NCI-H82 treated with DMSO at 0.1 percent for 48 hours (cell line): Measurements from ENCODE around the gene CDO1.

ENCODE experiments used
- DNase-seq: peaks from one replicate; lab custom pipeline; 2025; ENCODE audit not compliant: unreplicated experiment; lab: John Stamatoyannopoulos, UW

CDO1 gene

DNA sequence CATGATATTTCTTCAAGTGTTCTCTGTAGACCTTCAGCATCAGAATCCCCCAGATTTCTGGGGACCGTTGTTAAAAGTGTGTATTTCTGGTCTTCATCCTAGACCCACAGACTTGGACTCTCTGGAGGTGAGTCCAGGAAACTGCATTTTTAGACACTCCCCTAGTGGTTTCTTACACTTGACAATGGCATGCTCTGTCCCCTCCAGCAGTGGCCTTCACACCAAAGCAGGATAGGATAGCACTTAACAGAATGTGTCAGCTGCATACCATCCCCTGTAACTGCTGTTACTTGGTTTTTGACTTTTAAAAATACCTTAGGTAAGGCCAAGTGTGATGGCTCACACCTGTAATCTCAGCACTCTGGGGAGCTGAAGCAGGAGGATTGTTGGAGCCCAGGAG, 20.8 kb downstream of the CDO1 start:
- DNase-seq, result no peak

DNA sequence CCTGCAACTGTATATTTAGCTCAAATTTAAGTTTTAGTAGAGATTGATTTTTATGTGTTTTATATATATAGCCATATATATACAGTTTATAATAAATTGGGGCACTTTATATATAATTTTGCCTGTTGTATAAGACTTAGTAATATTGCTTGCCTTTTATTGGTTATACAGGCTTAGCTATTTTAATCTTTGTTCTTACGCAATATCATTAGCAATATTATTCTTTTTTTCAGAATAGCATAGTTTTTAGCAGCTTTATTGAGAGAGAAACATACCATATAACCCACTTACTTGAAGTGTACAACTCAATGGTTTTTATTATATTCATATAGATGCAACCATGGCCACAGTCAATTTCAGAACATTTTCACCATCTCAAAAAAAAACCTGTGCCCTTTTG, 28.0 kb downstream of the CDO1 start:
- no peak for DNase-seq

DNA sequence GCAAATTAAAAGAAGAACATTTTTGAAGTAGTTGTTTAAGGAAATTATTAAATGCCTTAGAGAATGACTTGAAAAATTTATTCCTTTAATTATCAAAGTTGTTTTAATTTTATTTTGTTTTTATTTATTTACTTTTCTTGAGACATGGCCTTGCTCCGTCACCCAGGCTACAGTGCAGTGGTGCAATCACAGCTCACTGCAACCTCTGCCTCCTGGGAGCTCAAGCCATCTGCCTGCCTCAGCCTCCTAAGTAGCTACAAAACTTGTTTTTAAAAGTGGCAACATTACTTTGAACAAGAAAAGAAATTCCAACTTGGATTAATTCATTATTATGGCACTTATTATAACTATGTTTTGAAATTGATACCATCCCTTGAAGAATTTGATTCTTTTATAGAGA, 29.0 kb downstream of the CDO1 start:
- DNase-seq, result no peak

DNA sequence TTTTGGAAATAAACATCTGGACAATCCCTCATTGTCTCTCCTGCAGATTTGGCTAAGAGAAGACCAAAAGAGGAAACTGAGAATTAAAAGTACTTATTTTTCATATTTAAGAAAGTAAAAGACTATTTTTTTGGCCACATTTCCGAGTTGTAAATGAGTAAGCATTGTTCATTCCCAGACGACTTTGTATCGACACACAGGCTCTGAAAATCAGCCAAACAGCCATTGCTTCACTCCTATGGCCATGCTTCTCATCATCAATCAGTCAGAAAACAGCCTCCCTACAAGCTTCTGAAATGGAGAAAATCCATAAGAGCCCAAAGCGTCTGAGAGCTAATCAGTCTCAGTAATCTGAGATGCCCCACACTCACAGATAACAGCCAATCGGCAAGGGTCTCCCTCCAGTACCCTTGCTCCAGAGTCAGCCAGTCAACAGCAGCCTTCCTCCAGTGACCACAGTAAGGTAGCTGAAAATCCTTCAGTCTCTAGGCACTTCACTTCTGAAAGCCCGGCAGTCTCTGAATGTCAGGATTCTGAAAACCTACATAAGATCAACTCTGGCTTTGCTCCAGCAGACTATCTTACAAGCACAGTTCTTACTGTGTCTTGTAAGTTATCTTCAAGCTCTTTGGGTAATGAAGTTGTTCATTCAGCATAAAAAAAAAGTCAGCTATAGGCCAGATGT, 30.9 kb downstream of the CDO1 start:
- peak; percentile 13 for DNase-seq

DNA sequence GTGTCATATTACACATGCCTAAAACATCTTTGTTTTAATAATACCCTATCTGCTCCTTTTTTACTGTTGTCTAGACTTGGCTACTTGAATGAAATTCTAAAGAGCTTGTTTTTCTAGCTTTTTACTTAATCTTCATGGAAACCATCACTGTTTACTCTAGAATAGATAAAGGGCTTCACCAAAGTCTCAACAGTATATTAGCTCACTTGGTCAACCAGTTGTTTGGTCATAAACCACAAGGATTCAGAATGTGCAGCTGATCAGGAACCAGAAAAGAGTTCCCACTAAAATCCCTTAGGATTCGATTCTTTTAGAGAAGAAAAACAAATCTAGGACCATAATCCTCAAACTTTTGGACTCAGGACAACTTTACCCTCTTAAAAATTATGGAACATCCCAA, 38.0 kb downstream of the CDO1 start:
- DNase-seq, result no peak

DNA sequence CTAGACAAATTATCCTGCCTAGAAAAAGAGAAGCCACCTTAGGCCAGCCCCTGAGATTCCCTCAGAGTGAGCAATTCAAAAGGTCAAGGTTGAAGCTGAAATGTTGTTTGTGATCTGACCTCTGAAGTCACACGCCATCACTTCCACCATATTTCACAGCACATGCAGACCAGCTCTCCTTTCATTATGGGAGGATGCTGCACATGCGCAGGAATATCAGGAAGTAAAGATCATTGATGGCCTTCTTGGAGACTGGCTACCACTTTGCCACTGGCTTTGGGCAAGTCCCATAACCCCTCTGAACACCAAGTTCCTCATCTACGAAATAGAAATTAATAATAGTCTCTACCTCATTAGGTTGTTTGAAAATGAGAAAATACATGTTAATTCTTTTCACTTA, 39.5 kb downstream of the CDO1 start:
- DNase-seq, result no peak

DNA sequence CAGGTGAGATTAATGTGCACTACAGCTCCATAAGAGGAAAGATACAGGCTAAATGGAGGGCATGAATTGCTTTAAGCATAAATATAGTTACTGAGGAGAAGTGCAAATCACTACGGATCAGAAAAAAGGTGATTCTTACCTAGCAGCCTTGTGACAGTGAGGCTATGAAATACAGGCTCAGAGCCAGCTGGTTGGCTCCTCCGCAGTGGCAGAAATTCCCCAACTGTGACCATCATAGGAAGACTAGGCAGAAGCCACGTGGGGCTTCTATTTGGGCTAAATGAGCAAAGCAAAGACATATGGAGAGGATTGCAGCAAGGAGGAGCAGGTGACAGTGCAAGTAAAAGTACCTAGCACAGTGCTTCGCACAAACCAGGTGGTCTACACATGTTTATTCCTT, 40.5 kb downstream of the CDO1 start:
- no peak for DNase-seq

DNA sequence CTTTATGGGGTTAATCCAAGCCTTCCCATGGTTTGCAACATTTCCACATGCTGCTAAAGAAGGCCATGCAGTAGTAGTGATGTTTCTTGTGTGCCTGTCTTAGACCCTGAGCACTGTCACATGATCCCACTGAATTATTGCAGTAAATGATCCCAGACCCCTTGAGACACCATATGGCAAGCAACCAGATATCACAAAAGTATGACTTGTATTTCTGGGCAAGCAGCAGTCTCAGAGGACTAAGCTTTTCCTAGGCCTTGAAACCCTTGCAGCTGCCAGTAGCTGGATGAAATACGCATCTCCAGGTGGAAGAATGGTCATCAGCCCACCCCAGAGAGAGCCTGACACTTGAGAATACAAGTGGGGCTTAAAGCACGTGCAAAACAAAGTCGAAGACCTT, 41.8 kb downstream of the CDO1 start:
- DNase-seq, result no peak

DNA sequence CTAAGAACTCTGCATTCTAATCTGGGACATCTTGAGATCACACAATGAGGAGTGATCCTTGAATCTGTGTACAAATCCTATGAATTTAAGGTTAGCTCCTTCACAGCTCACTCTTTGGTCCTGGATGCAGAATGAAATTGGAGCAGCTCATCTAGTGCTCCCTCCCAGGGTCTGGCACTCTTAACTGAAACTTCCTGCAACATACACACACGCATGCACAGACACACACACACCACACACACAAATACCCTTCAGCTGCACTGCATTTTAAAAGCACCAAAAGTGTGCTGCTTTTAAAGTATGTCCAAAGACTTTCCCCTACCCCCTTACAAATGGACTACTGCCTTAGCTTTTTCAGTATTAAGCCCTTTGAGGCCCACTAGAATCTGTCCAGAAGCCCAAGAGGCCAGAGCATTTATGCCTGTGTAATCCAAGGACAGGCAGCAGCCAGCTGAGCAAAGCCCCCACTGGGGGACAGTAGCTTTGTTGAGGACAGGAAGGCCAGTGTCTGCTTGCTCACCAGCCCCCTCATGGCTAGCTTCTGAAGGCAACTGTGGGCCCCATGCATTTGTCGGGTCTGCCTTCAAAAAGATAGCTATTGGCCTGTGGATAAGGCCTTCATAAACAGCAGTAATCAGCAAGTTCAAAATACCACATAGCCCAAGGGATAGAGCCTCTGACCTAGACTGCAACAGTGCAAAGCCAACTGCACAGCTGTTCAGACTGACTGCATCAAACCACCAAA, 43.6 kb downstream of the CDO1 start:
- DNase-seq, result no peak

DNA sequence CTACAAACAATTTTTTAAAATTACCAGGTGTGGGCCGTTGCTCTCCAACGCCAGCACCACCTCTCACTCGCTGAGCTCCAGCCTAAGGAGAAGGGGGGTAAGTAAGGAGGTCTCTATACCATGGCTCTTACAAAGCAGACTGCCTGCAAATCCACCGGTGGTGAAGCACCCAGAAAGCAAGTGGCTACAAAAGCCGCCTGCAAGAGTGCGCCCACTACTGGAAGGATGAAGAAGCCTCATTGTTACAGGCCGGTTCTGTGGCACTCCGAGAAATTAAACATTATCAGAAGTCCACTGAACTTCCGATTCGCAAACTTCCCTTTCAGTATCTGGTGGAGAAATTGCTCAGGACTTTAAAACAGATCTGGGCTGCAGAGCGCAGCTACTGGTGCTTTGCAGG, 46.0 kb downstream of the CDO1 start:
- no peak for DNase-seq

DNA sequence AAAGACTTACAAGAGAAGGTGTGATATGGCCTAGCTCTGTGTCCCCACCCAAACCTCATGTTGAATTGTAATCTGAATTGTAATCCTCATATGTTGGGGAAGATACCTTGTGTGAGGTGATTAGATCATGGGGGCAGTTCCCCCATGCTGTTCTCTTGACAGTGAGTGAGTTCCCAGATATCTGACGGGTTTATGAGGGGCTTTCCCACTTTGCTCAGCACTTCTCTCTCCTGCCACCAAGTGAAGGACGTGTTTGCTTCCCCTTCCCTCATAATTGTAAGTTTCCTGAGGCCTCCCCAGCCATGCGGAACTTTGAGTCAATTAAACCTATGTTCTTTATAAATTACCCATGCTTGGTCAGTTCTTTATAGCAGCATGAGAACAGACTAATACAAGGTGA, 49.0 kb downstream of the CDO1 start:
- DNase-seq, result no peak

DNA sequence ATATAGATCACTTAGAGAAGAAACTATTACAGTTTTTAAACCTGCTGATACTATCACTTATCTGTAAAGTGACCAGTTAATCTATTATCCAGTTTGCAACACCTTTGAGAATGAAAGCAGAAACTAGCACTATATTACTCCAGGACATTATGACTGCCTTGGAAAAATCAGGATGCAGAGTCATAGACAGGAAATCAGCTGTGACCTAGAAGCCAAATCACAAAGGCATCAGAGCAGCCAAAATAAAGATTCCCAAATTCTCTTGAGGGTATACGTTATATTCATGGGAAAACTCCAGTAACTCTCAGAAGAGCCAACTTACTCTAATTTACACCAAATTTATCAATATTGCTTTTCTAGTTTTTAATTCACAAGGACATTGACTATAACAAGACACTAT, 49.9 kb downstream of the CDO1 start:
- no peak for DNase-seq

DNA sequence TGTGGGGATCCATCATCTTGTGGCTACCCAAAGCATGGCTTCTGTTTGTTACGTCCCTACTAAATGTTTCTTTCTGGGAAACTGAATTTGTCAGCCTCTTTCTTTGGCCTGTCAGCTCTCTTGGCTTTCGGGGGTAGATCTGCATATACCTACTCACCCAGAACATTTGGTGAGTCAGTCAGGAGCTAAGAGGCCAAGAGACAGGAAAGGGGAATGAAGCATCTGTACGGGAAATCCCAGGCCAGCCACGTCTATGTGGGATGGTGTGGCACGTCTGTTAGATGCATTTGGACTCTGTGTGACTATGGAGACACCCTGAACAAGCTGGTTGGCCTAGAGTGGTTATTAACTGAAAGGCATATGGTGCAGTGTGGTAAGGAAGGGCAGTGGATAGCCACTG, 58.1 kb downstream of the CDO1 start:
- no peak for DNase-seq

DNA sequence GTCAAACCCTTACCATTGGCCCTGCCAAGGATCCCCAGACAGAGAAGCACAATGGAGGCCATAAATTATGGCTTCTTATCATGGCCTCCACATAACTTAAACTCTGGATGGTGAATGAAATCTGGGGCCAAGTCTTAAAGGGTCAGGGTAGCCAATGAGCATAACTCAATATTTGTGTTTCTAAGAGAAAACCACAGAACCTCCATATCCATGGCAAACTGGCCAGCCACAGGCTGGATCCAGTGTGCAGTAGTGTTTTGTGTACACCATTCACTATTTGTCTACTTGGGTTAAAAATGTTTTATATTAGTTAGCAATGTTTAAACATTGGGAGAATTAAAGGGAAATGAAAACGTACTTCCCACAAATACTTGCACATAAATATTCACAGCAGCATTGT, 60.8 kb downstream of the CDO1 start:
- DNase-seq, result no peak
